ENCODE measurements around the gene CLCN2.

CLCN2 gene

DNA sequence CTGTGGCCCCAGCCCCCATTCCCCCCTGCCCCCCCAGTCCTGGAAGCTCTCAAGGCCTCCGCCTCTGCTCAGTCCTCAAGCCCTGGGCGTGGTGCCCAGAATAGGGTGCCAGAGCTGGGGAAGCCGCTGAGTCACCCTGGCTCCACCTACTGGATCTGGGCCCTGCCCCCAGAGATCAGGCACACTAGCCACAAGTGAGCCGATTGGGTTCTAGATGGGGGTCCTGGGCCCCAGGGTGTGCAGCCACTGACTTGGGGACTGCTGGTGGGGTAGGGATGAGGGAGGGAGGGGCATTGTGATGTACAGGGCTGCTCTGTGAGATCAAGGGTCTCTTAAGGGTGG lies 41.3 kb downstream of the CLCN2 start:
- H3K4me2 ChIP-seq (ENCODE audit: low read depth, low read length, poor library complexity, severe bottlenecking): no peak overlapping the region
- no peak overlapping the region for H3K27ac ChIP-seq (ENCODE audit: low read depth, low read length)
- no peaks in the 10 kb centered on the region for H3K27me3 ChIP-seq (ENCODE audit: low read length)
- H4K20me1 ChIP-seq (ENCODE audit: low read depth, low read length): peaks cover 12% of the 10 kb centered on the region; the same call in 1 of the 2 replicates
- H2AFZ ChIP-seq (ENCODE audit: low read depth, low read length, severe bottlenecking): no peak overlapping the region
- H3F3A ChIP-seq (ENCODE audit: insufficient read depth): no peaks in the 10 kb centered on the region
- H3K36me3 ChIP-seq (ENCODE audit: low read length): peaks cover 23% of the 10 kb centered on the region
- peaks cover 59% of the 10 kb centered on the region for H3K79me2 ChIP-seq (ENCODE audit: insufficient read depth, low read length)
- no peaks in the 10 kb centered on the region for H3K9me2 ChIP-seq (replicated peaks; ENCODE audit: insufficient read depth, low read length)
- TF ChIP-seq, protein P1, sequence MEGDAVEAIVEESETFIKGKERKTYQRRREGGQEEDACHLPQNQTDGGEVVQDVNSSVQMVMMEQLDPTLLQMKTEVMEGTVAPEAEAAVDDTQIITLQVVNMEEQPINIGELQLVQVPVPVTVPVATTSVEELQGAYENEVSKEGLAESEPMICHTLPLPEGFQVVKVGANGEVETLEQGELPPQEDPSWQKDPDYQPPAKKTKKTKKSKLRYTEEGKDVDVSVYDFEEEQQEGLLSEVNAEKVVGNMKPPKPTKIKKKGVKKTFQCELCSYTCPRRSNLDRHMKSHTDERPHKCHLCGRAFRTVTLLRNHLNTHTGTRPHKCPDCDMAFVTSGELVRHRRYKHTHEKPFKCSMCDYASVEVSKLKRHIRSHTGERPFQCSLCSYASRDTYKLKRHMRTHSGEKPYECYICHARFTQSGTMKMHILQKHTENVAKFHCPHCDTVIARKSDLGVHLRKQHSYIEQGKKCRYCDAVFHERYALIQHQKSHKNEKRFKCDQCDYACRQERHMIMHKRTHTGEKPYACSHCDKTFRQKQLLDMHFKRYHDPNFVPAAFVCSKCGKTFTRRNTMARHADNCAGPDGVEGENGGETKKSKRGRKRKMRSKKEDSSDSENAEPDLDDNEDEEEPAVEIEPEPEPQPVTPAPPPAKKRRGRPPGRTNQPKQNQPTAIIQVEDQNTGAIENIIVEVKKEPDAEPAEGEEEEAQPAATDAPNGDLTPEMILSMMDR (IDR thresholded peaks at IDR 0.05; ENCODE audit: insufficient read depth, low read length, poor library complexity, severe bottlenecking): no peak
- TF ChIP-seq EZH2phosphoT487 (conservative IDR thresholded peaks at IDR 0.05; ENCODE audit: low read length): no peak
- no peak overlapping the region for H3K9ac ChIP-seq (ENCODE audit: low read length)
- no peaks in the 10 kb centered on the region for H3K9me3 ChIP-seq (ENCODE audit: insufficient read depth, low read length)
- no peak overlapping the region for H3K4me3 ChIP-seq (ENCODE audit: insufficient read depth, low read length, poor library complexity, severe bottlenecking)

DNA sequence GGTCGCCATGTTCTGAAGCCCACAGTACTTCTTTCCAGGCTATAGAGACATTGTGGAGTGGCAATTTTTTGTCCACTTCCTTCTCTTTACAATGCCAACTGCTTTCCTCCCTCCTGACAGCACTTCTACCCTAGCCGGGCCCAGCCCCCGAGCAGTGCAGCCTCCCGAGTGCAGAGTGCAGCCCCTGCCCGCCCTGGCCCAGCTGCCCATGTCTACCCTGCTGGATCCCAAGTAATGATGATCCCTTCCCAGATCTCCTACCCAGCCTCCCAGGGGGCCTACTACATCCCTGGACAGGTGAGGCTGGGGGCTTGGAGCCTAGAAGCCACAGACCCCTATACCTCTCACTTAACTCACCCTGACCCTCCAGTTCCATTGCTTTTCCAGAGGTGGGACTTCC lies 44.2 kb downstream of the CLCN2 start:
- H3K27me3 ChIP-seq (ENCODE audit: low read length): no peaks in the 10 kb centered on the region
- no peaks in the 10 kb centered on the region for H3K9me2 ChIP-seq (replicated peaks; ENCODE audit: insufficient read depth, low read length)
- H3K9me3 ChIP-seq (ENCODE audit: insufficient read depth, low read length): no peaks in the 10 kb centered on the region
- H3K79me2 ChIP-seq (ENCODE audit: insufficient read depth, low read length): peaks cover 63% of the 10 kb centered on the region
- no peak for TF ChIP-seq EZH2phosphoT487 (conservative IDR thresholded peaks at IDR 0.05; ENCODE audit: low read length)
- TF ChIP-seq, protein P1 (IDR thresholded peaks at IDR 0.05; ENCODE audit: insufficient read depth, low read length, poor library complexity, severe bottlenecking): no peak
- no peak overlapping the region for H3K4me3 ChIP-seq (ENCODE audit: insufficient read depth, low read length, poor library complexity, severe bottlenecking)
- no peak overlapping the region for H2AFZ ChIP-seq (ENCODE audit: low read depth, low read length, severe bottlenecking)
- peak overlapping the region; percentile 88 for H3K4me2 ChIP-seq (ENCODE audit: low read depth, low read length, poor library complexity, severe bottlenecking)
- H3F3A ChIP-seq (ENCODE audit: insufficient read depth): no peaks in the 10 kb centered on the region
- peaks cover 12% of the 10 kb centered on the region; the same call in 1 of the 2 replicates for H4K20me1 ChIP-seq (ENCODE audit: low read depth, low read length)
- H3K36me3 ChIP-seq (ENCODE audit: low read length): 0 out of 2 replicates have a peak, but pooled peaks cover 13% of the 10 kb centered on the region
- no peak overlapping the region; the same call in 1 of the 2 replicates for H3K9ac ChIP-seq (ENCODE audit: low read length)
- H3K27ac ChIP-seq (ENCODE audit: low read depth, low read length): no peak overlapping the region

- Histone ChIP-seq H3K36me3 (ENCODE audit: low read length) (0 out of 2 replicates have a peak, but pooled peaks cover 11% of the 10 kb centered on the region), H4K20me1 (ENCODE audit: low read depth, low read length) (peaks cover 12% of the 10 kb centered on the region; the same call in 1 of the 2 replicates), H3K4me2 (ENCODE audit: low read depth, low read length, poor library complexity, severe bottlenecking) (peak overlapping the region; percentile 88), H3K4me3 (ENCODE audit: insufficient read depth, low read length, poor library complexity, severe bottlenecking) (peak overlapping the region; percentile 99), H2AFZ (ENCODE audit: low read depth, low read length, severe bottlenecking) (no peak overlapping the region), H3K27me3 (ENCODE audit: low read length) (no peaks in the 10 kb centered on the region), H3K9me2 (replicated peaks; ENCODE audit: insufficient read depth, low read length) (no peaks in the 10 kb centered on the region), H3F3A (ENCODE audit: insufficient read depth) (no peaks in the 10 kb centered on the region), H3K9me3 (ENCODE audit: insufficient read depth, low read length) (no peaks in the 10 kb centered on the region), H3K9ac (ENCODE audit: low read length) (peak overlapping the region; percentile 99), H3K27ac (ENCODE audit: low read depth, low read length) (no peak overlapping the region), H3K79me2 (ENCODE audit: insufficient read depth, low read length) (peaks cover 63% of the 10 kb centered on the region)
- TF ChIP-seq, protein P1 (IDR thresholded peaks at IDR 0.05; ENCODE audit: insufficient read depth, low read length, poor library complexity, severe bottlenecking): no peak
- TF ChIP-seq EZH2phosphoT487 (conservative IDR thresholded peaks at IDR 0.05; ENCODE audit: low read length): no peak
Observed at GRCh38 chr3:184316792-184317191, 44.6 kb downstream of the CLCN2 start.

All from SU-DHL-6 (cell line).